Measurements from ENCODE around the gene LAMP1. TPM values are rescaled to one million over a fixed set of nuclear protein-coding genes. Genes with fewer than 3 reads are reported as not detected.
A peak's percentile ranks its signal among the peaks of the same experiment; 100 is the strongest.

Gene LAMP1
- total and polyA plus RNA-seq, 2 of the 4 experiments (the other 2 are of a cell fraction), result 60.6 to 229 TPM

DNA sequence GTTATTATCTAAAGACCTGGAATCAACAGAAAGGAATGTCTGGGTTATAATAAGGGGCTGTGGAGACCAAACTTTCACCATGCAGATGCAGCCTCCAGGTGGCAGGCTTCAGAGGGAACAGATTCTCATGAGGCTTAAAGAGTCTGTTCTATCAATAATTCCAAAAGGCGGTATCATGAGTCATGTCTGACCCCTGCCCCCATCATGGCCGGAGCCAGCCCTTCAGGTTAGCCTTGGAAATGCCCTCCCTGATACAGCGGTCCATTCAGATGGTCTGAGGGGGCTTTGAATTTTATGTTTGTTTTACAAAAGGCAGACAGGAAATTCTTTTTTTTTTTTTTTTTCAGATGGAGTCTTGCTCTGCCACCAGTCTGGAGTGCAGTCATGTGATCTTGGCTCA is 21.7 kb upstream of the LAMP1 start:
- Histone ChIP-seq H2AK5ac (ENCODE audit: low read depth, low read length) (no peak overlapping the region), H2BK5ac (ENCODE audit: low read depth, low read length, poor library complexity, severe bottlenecking) (no peak overlapping the region), H3K27me3 (ENCODE audit: control insufficient read depth, insufficient read depth, low read length) (no peaks in the 10 kb centered on the region), H3K4ac (ENCODE audit: low read depth, low read length) (no peak overlapping the region), H3K23ac (ENCODE audit: low read depth, low read length) (no peak overlapping the region), H3K9me3 (ENCODE audit: control insufficient read depth, insufficient read depth, low read length) (no peaks in the 10 kb centered on the region), H3K27ac (ENCODE audit: insufficient read depth, low read length) (no peak overlapping the region), H4K8ac (ENCODE audit: low read depth in 2 of 2, low read length in 2 of 2) (no peak overlapping the region), H3K4me1 (ENCODE audit: control insufficient read depth, insufficient read depth, low read length) (peaks cover 3% of the 10 kb centered on the region), H2BK15ac (ENCODE audit: low read depth, low read length) (no peak overlapping the region), H3K4me2 (ENCODE audit: low read depth, low read length) (no peak overlapping the region), H3K56ac (ENCODE audit: extremely low read depth, insufficient read depth, low read length) (no peak overlapping the region), H3K9me1 (ENCODE audit: insufficient read depth, low read length) (no peaks in the 10 kb centered on the region), H2AFZ (replicated peaks; ENCODE audit: low read length, poor library complexity) (peak overlapping the region; percentile 27), H2AK9ac (replicated peaks; ENCODE audit: low read depth, low read length, poor library complexity) (no peak overlapping the region), H3K4me3 (ENCODE audit: insufficient read depth, low read depth, low read length) (no peak overlapping the region), H3K9ac (ENCODE audit: low read depth, low read length) (no peak overlapping the region), H4K20me1 (ENCODE audit: insufficient read depth, low read length) (no peaks in the 10 kb centered on the region), H4K5ac (ENCODE audit: low read depth, low read length) (no peak overlapping the region), H4K91ac (ENCODE audit: insufficient read depth, low read depth, low read length) (no peak overlapping the region), H2BK120ac (ENCODE audit: low read depth, low read length) (no peak overlapping the region), H2BK20ac (ENCODE audit: low read depth, low read length) (no peak overlapping the region), H3K79me1 (ENCODE audit: low read depth in 1 of 2, low read length in 2 of 2) (no peaks in the 10 kb centered on the region), H3K36me3 (ENCODE audit: control insufficient read depth, insufficient read depth, low read length) (no peaks in the 10 kb centered on the region), H3K18ac (ENCODE audit: low read depth, low read length) (no peak overlapping the region), H3K14ac (replicated peaks; ENCODE audit: low read depth, low read length) (no peak overlapping the region)
- no TSS peak for BruUV-seq (replicated peaks)
- dilution Hi-C loops (cut with HindIII; ENCODE audit: low sequenced_read_pairs, unreplicated experiment) (no loop called here), in situ Hi-C loops (cut with MboI; ENCODE audit: low sequenced_read_pairs) (no loop called here), intact Hi-C loops (cut with micrococcal nuclease) (loop anchor here (1.0 to 2.0 kb wide), 4 partner anchors 17 to 287 kb away; no protein-coding TSS in a partner anchor)
- ChIA-PET POLR2A (ENCODE audit: unreplicated experiment) (interaction anchor here (0.6 kb wide), 1 partner anchor 176 kb away, joined by 4 read pairs; no protein-coding TSS in a partner anchor), CTCF (interaction anchor here (0.6 kb wide), 1 partner anchor 16 kb away, joined by 5 read pairs; no protein-coding TSS in a partner anchor)
- ATAC-seq (ENCODE audit: low read depth) (peak; percentile 82), DNase-seq (peak; percentile 75)
- no CpG with 5 or more reads among the region's 3 CpGs for WGBS, 2 experiments (ENCODE audit: extremely low coverage in 2 of 2, insufficient read length in 1 of 2)
- TF ChIP-seq NFE2L2 (IDR thresholded peaks at IDR 0.05; ENCODE audit: low read depth, low read length) (no peak), FOS (IDR thresholded peaks at IDR 0.05; ENCODE audit: low read depth, low read length) (0 out of 2 replicates have a peak, but pooled peaks have one; percentile 38), POLR2A (IDR thresholded peaks at IDR 0.05; ENCODE audit: low read depth, low read length) (no peak), RFX5 (IDR thresholded peaks at IDR 0.05; ENCODE audit: low read depth, low read length) (no peak), CHD1 (IDR thresholded peaks at IDR 0.05; ENCODE audit: low read depth, low read length) (no peak), RCOR1 (IDR thresholded peaks at IDR 0.05; ENCODE audit: insufficient replicate concordance, low read length) (no peak), BHLHE40 (IDR thresholded peaks at IDR 0.05; ENCODE audit: low read depth, low read length) (no peak), MXI1 (IDR thresholded peaks at IDR 0.05; ENCODE audit: borderline replicate concordance, low read depth, low read length) (no peak), MAFK (IDR thresholded peaks at IDR 0.05; ENCODE audit: low read depth, low read length) (no peak), RAD21 (IDR thresholded peaks at IDR 0.05; ENCODE audit: low read length) (peak; percentile 64), MAZ (IDR thresholded peaks at IDR 0.05; ENCODE audit: borderline replicate concordance, low read depth, low read length) (no peak), SMC3 (IDR thresholded peaks at IDR 0.05; ENCODE audit: low read depth, low read length) (peak; percentile 79), CEBPB (IDR thresholded peaks at IDR 0.05; ENCODE audit: low read depth, low read length) (no peak)
- TF ChIP-seq, protein P1, sequence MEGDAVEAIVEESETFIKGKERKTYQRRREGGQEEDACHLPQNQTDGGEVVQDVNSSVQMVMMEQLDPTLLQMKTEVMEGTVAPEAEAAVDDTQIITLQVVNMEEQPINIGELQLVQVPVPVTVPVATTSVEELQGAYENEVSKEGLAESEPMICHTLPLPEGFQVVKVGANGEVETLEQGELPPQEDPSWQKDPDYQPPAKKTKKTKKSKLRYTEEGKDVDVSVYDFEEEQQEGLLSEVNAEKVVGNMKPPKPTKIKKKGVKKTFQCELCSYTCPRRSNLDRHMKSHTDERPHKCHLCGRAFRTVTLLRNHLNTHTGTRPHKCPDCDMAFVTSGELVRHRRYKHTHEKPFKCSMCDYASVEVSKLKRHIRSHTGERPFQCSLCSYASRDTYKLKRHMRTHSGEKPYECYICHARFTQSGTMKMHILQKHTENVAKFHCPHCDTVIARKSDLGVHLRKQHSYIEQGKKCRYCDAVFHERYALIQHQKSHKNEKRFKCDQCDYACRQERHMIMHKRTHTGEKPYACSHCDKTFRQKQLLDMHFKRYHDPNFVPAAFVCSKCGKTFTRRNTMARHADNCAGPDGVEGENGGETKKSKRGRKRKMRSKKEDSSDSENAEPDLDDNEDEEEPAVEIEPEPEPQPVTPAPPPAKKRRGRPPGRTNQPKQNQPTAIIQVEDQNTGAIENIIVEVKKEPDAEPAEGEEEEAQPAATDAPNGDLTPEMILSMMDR (conservative IDR thresholded peaks at IDR 0.05; ENCODE audit: low read depth, low read length), result peak; percentile 64
- TF ChIP-seq, protein P2, sequence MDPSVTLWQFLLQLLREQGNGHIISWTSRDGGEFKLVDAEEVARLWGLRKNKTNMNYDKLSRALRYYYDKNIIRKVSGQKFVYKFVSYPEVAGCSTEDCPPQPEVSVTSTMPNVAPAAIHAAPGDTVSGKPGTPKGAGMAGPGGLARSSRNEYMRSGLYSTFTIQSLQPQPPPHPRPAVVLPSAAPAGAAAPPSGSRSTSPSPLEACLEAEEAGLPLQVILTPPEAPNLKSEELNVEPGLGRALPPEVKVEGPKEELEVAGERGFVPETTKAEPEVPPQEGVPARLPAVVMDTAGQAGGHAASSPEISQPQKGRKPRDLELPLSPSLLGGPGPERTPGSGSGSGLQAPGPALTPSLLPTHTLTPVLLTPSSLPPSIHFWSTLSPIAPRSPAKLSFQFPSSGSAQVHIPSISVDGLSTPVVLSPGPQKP (IDR thresholded peaks at IDR 0.05; ENCODE audit: borderline replicate concordance, low read depth, low read length), result no peak
- TF ChIP-seq, protein P3, sequence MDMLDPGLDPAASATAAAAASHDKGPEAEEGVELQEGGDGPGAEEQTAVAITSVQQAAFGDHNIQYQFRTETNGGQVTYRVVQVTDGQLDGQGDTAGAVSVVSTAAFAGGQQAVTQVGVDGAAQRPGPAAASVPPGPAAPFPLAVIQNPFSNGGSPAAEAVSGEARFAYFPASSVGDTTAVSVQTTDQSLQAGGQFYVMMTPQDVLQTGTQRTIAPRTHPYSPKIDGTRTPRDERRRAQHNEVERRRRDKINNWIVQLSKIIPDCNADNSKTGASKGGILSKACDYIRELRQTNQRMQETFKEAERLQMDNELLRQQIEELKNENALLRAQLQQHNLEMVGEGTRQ (IDR thresholded peaks at IDR 0.05; ENCODE audit: low read depth, low read length), result no peak
